K562 (cell line): Measurements from ENCODE around the gene PVALEF. TPM values are rescaled to one million over a fixed set of nuclear protein-coding genes. Genes with fewer than 3 reads are reported as not detected.
A peak's percentile ranks its signal among the peaks of the same experiment; 100 is the strongest.

Source experiments
- ATAC-seq: fragments of 200-7000 bp; cut with Tn5 transposase; 3 replicates; pipeline ENCODE4 v1.9.1; 2020; ENCODE audit warnings: moderate library complexity
- BruUV-seq: library from RNA; stranded (reverse); fragments of 400-500 nt; replicated peaks from 2 replicates; lab custom pipeline; 2021; lab: Mats Ljungman, UMichigan
- CTCF ChIA-PET: fragments of 300-600 bp; formaldehyde crosslinking; extraction: SDS; loops from one replicate; lab custom pipeline; 2021; ENCODE audit warnings: low intra/inter-chr PET ratio; lab: Yijun Ruan, JAX
- POLR2A ChIA-PET: fragments of 300-600, 350-650 bp; sonication (Branson Sonifier 250); formaldehyde crosslinking; extraction: SDS; loops from one replicate; lab custom pipeline; 2021; ENCODE audit warnings: antibody characterized with exemption, inconsistent platforms; lab: Yijun Ruan, JAX
- DNase-seq, 4 experiments: peaks; one replicate each; pipeline versions ENCODE4 v3.0.0 to v3.0.0-alpha.2; 2011 to 2018; ENCODE audit warnings: low spot score in 3 of 4, mixed read lengths in 3 of 4; ENCODE audit errors: extremely low read depth in 1 of 4
- FAIRE-seq: peaks from 2 replicates; lab custom pipeline; 2011; peaks lifted over from hg19 to GRCh38; lab: Jason Lieb, UNC
- H2AFZ ChIP-seq: 2 replicates; pipeline ENCODE4 v1.6.0; 2011; ENCODE audit warnings: low read depth, low read length, control low read depth, inconsistent platforms
- H3K27ac ChIP-seq: fragments of 200-600 bp; 3 replicates; pipeline ENCODE4 v1.8.0; 2011; ENCODE audit warnings: low read depth, mild to moderate bottlenecking, control low read depth, inconsistent platforms, low read length, moderate library complexity, mixed read lengths; ENCODE audit errors: extremely low read depth
- H3K27me3 ChIP-seq, 2 experiments: fragments of 300-600 bp in 1 of 2; 2 replicates in 1 of 2; 3 replicates in 1 of 2; pipeline versions ENCODE4 v1.6.0 to v1.8.0; 2011; ENCODE audit warnings: inconsistent platforms in 2 of 2, low read length in 2 of 2, mild to moderate bottlenecking in 1 of 2, mixed read lengths in 1 of 2, moderate library complexity in 1 of 2; ENCODE audit not compliant: control insufficient read depth in 2 of 2, insufficient read depth in 2 of 2
- H3K36me3 ChIP-seq: fragments of 300-600 bp; 3 replicates; pipeline ENCODE4 v1.8.0; 2011; ENCODE audit warnings: mild to moderate bottlenecking, low read length, inconsistent platforms; ENCODE audit not compliant: control insufficient read depth, insufficient read depth
- H3K4me1 ChIP-seq, 2 experiments: fragments of 200-600 bp in 1 of 2; replicated peaks in 1 of 2; 2 replicates in 1 of 2; 3 replicates in 1 of 2; pipeline versions ENCODE4 v1.5.1 to v1.8.0; 2011; ENCODE audit warnings: inconsistent platforms in 2 of 2, low read length in 2 of 2, mild to moderate bottlenecking in 1 of 2, mixed read lengths in 1 of 2, moderate library complexity in 1 of 2; ENCODE audit not compliant: control insufficient read depth in 2 of 2, insufficient read depth in 2 of 2
- H3K4me2 ChIP-seq: 2 replicates; pipeline ENCODE4 v1.6.1; 2011; ENCODE audit warnings: low read length, control low read depth, inconsistent platforms, mixed read lengths; ENCODE audit not compliant: insufficient read depth
- H3K4me3 ChIP-seq: fragments of 200-600 bp; sonication (generic), shearing (Covaris generic); 2 replicates; pipeline ENCODE4 v1.5.1; 2016; ENCODE audit warnings: control low read depth, inconsistent platforms
- H3K79me2 ChIP-seq: fragments of 200-600 bp; 3 replicates; pipeline ENCODE4 v1.8.0; 2011; ENCODE audit warnings: low read length, inconsistent platforms; ENCODE audit not compliant: control insufficient read depth, insufficient read depth
- H3K9ac ChIP-seq, 2 experiments: 2 replicates each; pipeline versions ENCODE4 v1.6.0 to v1.6.1; 2011; ENCODE audit warnings: low read depth in 2 of 2, low read length in 2 of 2, control low read depth in 1 of 2, inconsistent platforms in 1 of 2, mild to moderate bottlenecking in 1 of 2, mixed read lengths in 1 of 2; ENCODE audit not compliant: insufficient read depth in 1 of 2
- H3K9me1 ChIP-seq: one replicate; pipeline ENCODE4 v1.6.0; 2011; ENCODE audit warnings: inconsistent platforms, mild to moderate bottlenecking, low read length, moderate library complexity; ENCODE audit not compliant: control insufficient read depth, insufficient read depth
- H3K9me3 ChIP-seq: replicated peaks from 2 replicates; pipeline ENCODE4 v1.5.1; 2011; ENCODE audit warnings: low read depth, low read length, inconsistent platforms; ENCODE audit not compliant: control insufficient read depth, insufficient read depth
- H4K20me1 ChIP-seq: replicated peaks from 2 replicates; pipeline ENCODE4 v1.6.1; 2011; ENCODE audit warnings: low read length, inconsistent platforms, mixed read lengths; ENCODE audit not compliant: control insufficient read depth, insufficient read depth
- MCM3 ChIP-seq: fragments of 450-650 bp; IDR thresholded peaks from 2 replicates; pipeline ENCODE4 v1.6.1; 2016
- OTX1 ChIP-seq: fragments of 450-650 bp; formaldehyde crosslinking; IDR thresholded peaks from 2 replicates; pipeline ENCODE4 v1.4.0; 2022; ENCODE audit warnings: mild to moderate bottlenecking
- POU5F1 ChIP-seq: fragments of 150-350 bp; IDR thresholded peaks from 2 replicates; pipeline ENCODE4 v1.6.1; 2014; ENCODE audit warnings: borderline replicate concordance, low read length, low read depth, mild to moderate bottlenecking; ENCODE audit not compliant: partially characterized antibody
- SAFB ChIP-seq: fragments of 200-400 bp; formaldehyde crosslinking; IDR thresholded peaks from 2 replicates; pipeline ENCODE4 v1.6.1; 2017; ENCODE audit warnings: low read depth, low read length, borderline replicate concordance
- SUPT5H ChIP-seq: fragments of 450-650 bp; IDR thresholded peaks from 2 replicates; pipeline ENCODE4 v1.6.1; 2016
- XRCC3 ChIP-seq: fragments of 450-650 bp; IDR thresholded peaks from 2 replicates; pipeline ENCODE4 v1.6.1; 2017; ENCODE audit warnings: mild to moderate bottlenecking, moderate library complexity
- ZBTB2 ChIP-seq: fragments of 450-650 bp; IDR thresholded peaks from 2 replicates; pipeline ENCODE4 v1.6.1; 2016; ENCODE audit warnings: antibody characterized with exemption
- ZBTB7A ChIP-seq: IDR thresholded peaks from 2 replicates; pipeline ENCODE4 v1.6.1; 2011; ENCODE audit warnings: low read depth, mild to moderate bottlenecking, low read length, moderate library complexity, borderline replicate concordance; ENCODE audit not compliant: control insufficient read depth
- ZKSCAN1 ChIP-seq: fragments of 150-350 bp; IDR thresholded peaks from 2 replicates; pipeline ENCODE4 v1.6.1; 2016; ENCODE audit warnings: low read depth, low read length
- ZNF174 ChIP-seq: fragments of 250-450 bp; sonication (Bioruptor Pico); IDR thresholded peaks from 2 replicates; pipeline ENCODE4 v1.4.0; 2020; ENCODE audit warnings: mild to moderate bottlenecking
- ZNF263 ChIP-seq: sonication (generic); formaldehyde crosslinking; IDR thresholded peaks from 2 replicates; pipeline ENCODE4 v1.8.0; 2022; ENCODE audit warnings: mild to moderate bottlenecking, missing genetic modification reagents, borderline replicate concordance
- ZNF316 ChIP-seq: fragments of 450-650 bp; IDR thresholded peaks from 2 replicates; pipeline ENCODE4 v1.6.1; 2016
- ZNF75A ChIP-seq: fragments of 450-650 bp; formaldehyde crosslinking; IDR thresholded peaks from 2 replicates; pipeline ENCODE4 v1.4.0; 2020; ENCODE audit warnings: mild to moderate bottlenecking
- ZNF766 ChIP-seq: fragments of 200-800 bp; sonication (Bioruptor generic); conservative IDR thresholded peaks from 2 replicates; pipeline ENCODE4 v1.6.1; 2016; ENCODE audit warnings: missing genetic modification characterization, missing compliant biosample characterization
- WGBS: fragments of 100-300 bp; shearing (Covaris generic); methylation state at CpG from one replicate; pipeline ENCODE4 v1.1.6; 2016; ENCODE audit warnings: low coverage, mixed read lengths; ENCODE audit not compliant: insufficient coverage; ENCODE audit errors: missing lambda C conversion rate; 5-methylcytosine and 5-hydroxymethylcytosine counted together
- in situ Hi-C: fragments of 300-500 bp; cut with MboI; formaldehyde crosslinking; loops from 4 replicates; pipeline ENCODE4 v1.15.0; 2018; ENCODE audit warnings: inconsistent platforms, mixed read lengths
- intact Hi-C: fragments of 100-400 bp; cut with micrococcal nuclease; formaldehyde crosslinking; loops from 2 replicates; pipeline ENCODE4 v1.14.2; 2022
- polyA plus RNA-seq, 8 experiments: library from polyadenylated mRNA; depleted of rRNA in 4 of 8; stranded (reverse) in 5 of 8; unstranded in 3 of 8; fragments of >200 nt; fragmentation: Nextera tagmentation in 2 of 8; fragmentation: Illumina TruSeq in 1 of 8; extraction: Ambion mirVana in 2 of 8; extraction: Trizol in 1 of 8; gene quantifications; 2 replicates each; pipeline versions ENCODE4 v1.2.1 to v1.2.3, GENCODE V29; 2011 to 2014; ENCODE audit warnings: inconsistent platforms in 1 of 8, missing spikeins in 1 of 8
- total RNA-seq, 7 experiments: library from RNA; depleted of rRNA in 6 of 7; stranded (reverse); fragments of >200 nt in 6 of 7; fragmentation: Illumina TruSeq in 2 of 7; extraction: Trizol in 2 of 7; gene quantifications; 2 replicates each; pipeline versions ENCODE4 v1.2.1 to v1.2.3, GENCODE V29; 2011 to 2021; ENCODE audit warnings: low replicate concordance in 1 of 7

The PVALEF gene
- total and polyA plus RNA-seq, 9 of the 15 experiments (the other 6 are each of a cell fraction or from before 2014, with no cell fraction given) = not detected

GRCh38 chr17:81115749-81116464, 49.4 kb upstream of the PVALEF start:
- FAIRE-seq (no peak), DNase-seq (no peak), ATAC-seq (no peak)
- Histone ChIP-seq H3K27ac (no peak overlapping the region), H3K4me2 (no peak overlapping the region), H2AFZ (no peak overlapping the region), H3K4me1 (peaks cover 0 to 74% of the 10 kb centered on the region in 2 experiments; a peak in 4 of 5 replicates), H3K4me3 (no peak overlapping the region), H3K9ac (no peak overlapping the region), H4K20me1 (0 out of 2 replicates have a peak, but pooled peaks cover 10% of the 10 kb centered on the region), H3K79me2 (no peaks in the 10 kb centered on the region), H3K27me3 (no peaks in the 10 kb centered on the region), H3K9me3 (no peaks in the 10 kb centered on the region), H3K9me1 (peaks cover 2% of the 10 kb centered on the region), H3K36me3 (peaks cover 5% of the 10 kb centered on the region; the same call in 1 of the 3 replicates)
- BruUV-seq = no TSS peak
- ChIA-PET CTCF (no interaction called here), POLR2A (interaction anchor here (0.9 to 1.9 kb wide), 3 partner anchors 8 to 684 kb away, joined by 3 to 4 read pairs (median 3); partner anchors contain the start of gene BAIAP2)
- intact Hi-C loops = no loop called here
- in situ Hi-C loops = no loop called here
- TF ChIP-seq ZNF75A (CRISPR knock-in tag) = no peak
- TF ChIP-seq ZNF263 (CRISPR knock-in tag) = 0 out of 2 replicates have a peak, but pooled peaks have one; percentile 13
- 71% methylated on average over 17 of the region's 22 CpGs for WGBS

GRCh38 chr17:81116704-81117103, 48.6 kb upstream of the PVALEF start:
- intact Hi-C loops (no loop called here), in situ Hi-C loops (no loop called here)
- H4K20me1 ChIP-seq = 0 out of 2 replicates have a peak, but pooled peaks cover 10% of the 10 kb centered on the region
- CTCF ChIA-PET = no interaction called here
- FAIRE-seq (no peak), DNase-seq (no peak), ATAC-seq (no peak)
- no peak overlapping the region for H3K27ac ChIP-seq
- no peaks in the 10 kb centered on the region for H3K27me3 ChIP-seq
- H3K4me1 ChIP-seq = peaks cover 0 to 77% of the 10 kb centered on the region in 2 experiments; a peak in 4 of 5 replicates
- WGBS = 78% methylated on average over 7 of the region's 8 CpGs
- no TSS peak for BruUV-seq
- peaks cover 2% of the 10 kb centered on the region for H3K9me1 ChIP-seq
- POLR2A ChIA-PET = interaction anchor here (0.9 to 1.9 kb wide), 5 partner anchors 9 to 685 kb away, joined by 3 to 4 read pairs (median 3); partner anchors contain the start of gene BAIAP2
- no peak overlapping the region for H3K4me3 ChIP-seq
- H2AFZ ChIP-seq = no peak overlapping the region
- H3K9me3 ChIP-seq = no peaks in the 10 kb centered on the region
- peak overlapping the region in 1 of 2 experiments; percentile 83; a peak in 2 of 4 replicates for H3K9ac ChIP-seq
- peaks cover 3% of the 10 kb centered on the region; the same call in 1 of the 3 replicates for H3K36me3 ChIP-seq
- no peak overlapping the region for H3K4me2 ChIP-seq
- no peaks in the 10 kb centered on the region for H3K79me2 ChIP-seq
- TF ChIP-seq MCM3 (no peak), ZBTB7A (no peak), OTX1 (CRISPR knock-in tag) (no peak), ZKSCAN1 (no peak), ZBTB2 (no peak), SAFB (no peak), ZNF174 (CRISPR knock-in tag) (no peak), XRCC3 (no peak), POU5F1 (no peak), ZNF316 (no peak), ZNF766 (CRISPR knock-in tag) (no peak), SUPT5H (no peak)
